Kidney glomerular epithelial cell (primary cell): Measurements from ENCODE around the gene DDX3X.
"Not testable (repeated sequence)": the region's sequence is repeated elsewhere in the genome, so short reads cannot be mapped to it uniquely, and the experiment has no call there.

Experiments used
- DNase-seq: peaks from one replicate; lab custom pipeline; 2025; lab: John Stamatoyannopoulos, UW

DDX3X gene

DNA sequence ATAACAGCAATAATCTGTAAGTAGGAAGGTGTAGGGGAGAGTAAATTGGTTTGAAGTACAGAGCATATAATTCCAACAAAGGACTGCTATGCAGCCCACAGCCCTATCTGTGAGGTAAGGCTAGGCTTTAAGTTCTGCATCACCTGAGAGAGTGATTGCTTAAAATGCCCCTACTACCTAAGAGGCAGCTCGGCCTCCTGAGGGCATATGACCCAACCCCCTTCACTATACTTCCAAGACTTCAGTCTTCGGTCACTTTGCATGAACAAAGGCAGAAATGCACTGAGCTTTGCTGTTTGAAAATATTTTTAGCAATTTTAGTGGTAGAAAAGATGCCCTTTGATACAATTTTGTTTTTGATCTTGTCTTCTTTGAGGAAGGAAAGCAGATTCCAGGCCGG, 4.9 kb upstream of the DDX3X start:
- DNase-seq = no peak

DNA sequence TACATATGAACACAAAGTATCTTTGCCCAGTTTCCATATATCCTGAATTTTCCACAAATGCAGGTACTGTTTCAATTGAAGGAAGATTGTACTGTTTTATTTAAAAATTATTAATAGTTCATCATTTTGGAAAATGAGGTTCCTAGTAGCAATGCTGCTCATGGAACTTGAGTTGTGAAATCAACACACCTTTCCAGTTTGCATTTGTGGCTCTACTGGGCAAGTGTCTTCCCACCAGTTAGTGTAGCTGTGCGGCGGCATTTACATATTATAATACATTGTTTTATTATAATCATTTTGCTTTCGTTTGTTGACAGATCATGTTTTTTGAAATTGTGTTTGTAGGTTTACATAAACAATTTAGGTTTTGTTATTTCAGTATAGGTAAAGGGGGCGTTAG, 2.0 kb upstream of the DDX3X start:
- DNase-seq = no peak

DNA sequence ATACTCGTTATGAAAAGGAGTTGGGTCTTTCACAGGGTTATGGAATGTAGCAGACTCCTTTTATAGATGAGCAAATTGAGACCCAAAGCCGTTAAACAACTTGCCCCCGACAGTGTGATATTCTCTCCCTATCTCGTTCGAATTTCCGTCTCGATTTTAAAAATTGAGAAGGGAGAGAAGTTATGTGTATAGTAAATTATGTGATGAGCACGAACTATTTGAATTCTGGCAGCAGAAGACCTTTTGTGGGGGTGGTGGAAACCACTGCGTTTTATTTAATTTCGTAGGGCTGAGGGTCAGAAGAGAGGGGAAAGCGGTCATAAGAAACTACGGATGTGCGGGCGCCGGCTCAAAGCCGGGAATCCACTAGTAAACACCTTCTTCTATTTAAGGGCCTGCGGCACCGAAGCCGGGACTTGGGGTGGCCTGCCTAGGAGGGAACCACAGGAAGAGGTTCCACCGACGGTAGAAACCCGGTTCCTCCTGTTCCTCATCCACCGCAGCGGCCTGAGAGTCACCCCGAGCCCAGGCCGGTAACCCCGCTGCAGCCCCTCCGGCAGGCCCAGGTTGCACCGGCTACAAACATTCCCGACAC, 1.5 kb upstream of the DDX3X start:
- no peak for DNase-seq

DNA sequence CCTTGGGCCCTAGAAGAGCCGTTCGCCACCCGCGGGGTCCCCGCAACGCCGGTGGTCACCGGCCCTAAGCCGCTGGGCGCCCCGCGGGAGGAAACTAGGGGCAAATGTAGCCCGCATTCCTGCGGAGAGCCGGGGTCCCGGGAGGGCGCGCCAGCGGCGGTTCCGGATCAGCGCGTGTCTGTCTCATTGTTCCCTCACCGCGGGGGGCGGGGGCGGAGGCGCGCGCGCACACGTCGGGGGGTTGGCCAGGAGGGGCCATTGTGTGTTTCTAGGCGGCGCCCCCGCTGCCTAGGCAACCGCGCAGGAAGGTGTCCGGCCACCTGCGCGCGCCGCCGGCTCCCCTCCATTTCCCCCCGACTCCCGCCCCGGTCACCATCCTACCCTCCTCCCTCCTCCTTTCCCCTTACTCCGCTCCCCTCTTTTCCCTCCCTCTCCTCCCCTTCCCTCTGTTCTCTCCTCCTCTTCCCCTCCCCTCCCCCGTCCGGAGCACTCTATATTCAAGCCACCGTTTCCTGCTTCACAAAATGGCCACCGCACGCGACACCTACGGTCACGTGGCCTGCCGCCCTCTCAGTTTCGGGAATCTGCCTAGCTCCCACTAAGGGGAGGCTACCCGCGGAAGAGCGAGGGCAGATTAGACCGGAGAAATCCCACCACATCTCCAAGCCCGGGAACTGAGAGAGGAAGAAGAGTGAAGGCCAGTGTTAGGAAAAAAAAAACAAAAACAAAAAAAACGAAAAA, 789 bp upstream of the DDX3X start:
- peak; percentile 63 for DNase-seq

DNA sequence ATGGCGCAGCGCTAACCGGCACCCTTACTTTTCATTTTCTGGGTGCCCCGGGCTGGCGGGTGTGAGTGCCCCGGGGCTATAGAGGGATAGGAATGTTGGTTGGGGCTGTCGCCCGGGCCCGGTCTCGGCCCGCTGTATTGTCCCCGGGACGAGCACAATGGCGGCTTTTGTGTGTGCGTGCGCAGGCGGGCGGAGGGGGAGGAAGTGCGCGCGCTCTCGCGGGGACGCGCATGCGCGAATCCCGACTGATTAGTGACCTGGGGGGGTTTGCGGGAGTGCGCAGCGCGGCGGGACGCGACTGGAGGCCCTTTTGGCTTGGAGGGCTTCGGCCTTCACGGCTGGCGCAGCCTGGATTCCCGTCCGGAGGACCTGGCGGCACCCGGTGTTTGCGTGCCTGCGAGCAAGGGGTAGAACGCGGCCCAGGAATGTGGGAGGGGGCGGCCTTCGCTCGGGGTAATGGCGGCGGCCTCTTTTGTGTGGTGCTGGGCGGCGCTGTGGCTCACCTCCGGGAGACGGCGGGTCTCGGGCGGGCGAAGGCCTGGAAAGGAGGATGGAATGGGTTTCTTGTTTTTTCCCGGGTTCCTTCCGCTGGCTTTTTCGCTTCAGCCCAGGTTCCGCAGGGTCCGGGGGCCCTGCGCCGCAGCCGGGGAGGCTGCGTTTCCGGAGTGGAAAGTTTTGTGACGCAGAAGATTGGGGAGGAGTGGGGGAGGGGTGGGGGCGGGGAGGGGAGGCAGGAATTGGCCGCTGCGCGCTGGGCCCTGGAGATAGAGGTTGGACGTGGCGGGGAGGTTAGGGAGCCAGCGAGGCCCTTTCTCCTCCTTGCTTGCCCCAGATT, 618 bp downstream of the DDX3X start:
- no peak for DNase-seq

DNA sequence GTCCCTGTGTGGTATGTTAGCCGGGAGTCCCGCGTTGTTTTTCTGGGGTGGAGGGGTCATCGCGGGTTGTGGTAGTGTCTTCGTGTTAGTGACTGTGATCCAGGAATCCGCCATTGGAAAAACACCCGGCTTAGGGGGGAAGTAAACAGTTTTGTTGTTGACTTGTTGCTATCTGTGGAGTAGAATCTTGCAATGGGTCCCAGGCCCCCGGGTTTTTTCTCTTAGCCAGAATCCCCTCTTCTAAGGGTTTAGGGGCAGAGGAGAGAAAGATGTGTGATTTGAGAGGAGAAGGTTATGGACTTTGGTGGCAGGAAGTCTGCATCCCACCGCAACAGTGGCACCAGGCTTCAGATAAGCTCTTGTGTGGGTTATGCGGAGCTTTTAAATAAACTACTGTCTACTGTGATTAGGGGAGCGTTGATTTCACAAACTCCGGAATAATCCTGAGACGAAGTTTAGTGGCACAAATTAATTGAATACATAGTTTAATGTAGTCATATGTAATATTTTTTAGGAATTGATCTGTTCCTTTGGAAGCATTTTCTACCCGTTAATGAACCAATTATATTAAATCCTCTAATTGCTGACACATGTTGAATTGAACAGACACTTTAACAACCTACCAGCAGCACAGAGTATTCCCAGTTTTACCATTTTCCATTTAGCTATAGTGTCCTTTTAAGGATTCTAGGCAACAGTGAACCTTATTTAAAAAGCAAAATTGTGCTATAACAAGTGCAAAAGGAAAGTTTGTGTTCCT, 1.4 kb downstream of the DDX3X start:
- DNase-seq = no peak

DNA sequence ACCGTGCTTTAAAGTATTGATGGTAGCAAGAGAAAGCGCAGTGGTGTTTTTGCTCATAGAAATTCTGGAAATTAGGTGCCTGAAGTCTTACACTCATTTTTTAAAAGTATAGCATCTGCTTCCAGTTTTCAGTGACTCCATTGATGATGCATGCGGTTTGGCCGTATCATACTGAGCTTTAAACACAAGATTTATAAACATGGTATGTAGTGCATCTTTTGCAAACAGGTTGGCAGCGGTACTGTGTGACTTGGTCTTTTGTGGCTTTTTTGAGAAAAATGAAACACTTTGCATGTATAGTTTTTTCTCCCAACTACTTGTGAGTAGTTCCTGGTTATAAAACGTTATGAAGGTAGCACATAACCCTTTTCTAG, 2.0 kb downstream of the DDX3X start:
- DNase-seq = no peak

DNA sequence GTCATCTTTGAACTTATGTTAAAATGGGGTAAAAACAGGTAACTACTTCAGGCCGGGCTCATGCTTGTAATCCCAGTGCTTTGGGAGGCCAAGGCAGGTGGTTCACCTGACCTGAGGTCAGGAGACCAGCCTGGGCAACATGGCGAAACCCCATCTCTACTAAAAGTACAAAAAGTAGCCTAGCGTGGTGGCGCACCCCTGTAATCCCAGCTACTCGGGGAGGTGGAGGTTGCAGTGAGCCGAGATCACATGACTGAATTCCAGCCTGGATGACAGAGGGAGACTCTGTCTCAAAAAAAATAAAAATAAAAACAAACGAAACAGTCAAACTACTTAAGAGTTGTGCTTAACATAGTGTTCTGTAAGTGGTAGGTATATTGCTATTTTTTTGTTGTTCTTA, 2.5 kb downstream of the DDX3X start:
- DNase-seq = no peak

DNA sequence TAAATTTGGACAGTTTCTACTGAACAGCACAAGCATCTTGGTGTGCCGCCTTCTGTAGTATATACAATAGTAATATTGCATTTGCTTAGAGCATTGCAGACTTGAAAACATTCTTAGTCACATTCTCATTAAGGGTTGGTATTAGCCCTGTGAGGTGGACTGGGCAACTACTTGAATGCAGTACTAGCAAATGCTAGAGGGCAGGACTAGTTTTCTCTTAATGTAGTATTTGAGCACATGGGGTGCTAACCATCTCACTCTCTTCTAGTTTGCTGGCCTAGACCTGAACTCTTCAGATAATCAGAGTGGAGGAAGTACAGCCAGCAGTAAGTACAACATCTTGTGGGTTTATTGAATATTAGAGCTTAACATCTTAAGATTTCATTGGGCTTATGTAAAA, 3.2 kb downstream of the DDX3X start:
- DNase-seq = no peak

DNA sequence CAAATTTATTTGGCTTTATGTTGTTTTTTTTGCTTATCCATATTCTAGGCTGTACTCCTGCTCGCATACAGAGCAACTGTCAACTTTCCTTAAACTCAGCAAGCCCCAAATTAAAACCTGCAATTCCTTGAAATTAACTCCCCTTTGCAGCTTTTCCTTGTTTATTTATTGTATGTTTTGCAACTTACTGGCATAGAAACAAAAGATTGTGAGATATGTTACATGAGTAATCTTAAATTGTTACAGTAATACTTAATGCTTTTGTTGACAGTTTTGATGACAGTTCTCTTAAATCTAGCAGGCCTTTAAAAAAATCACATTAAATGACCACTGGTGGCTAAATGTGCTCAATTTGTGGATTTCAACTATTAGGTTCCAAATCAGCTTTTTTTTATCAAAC, 4.5 kb downstream of the DDX3X start:
- DNase-seq = no peak

DNA sequence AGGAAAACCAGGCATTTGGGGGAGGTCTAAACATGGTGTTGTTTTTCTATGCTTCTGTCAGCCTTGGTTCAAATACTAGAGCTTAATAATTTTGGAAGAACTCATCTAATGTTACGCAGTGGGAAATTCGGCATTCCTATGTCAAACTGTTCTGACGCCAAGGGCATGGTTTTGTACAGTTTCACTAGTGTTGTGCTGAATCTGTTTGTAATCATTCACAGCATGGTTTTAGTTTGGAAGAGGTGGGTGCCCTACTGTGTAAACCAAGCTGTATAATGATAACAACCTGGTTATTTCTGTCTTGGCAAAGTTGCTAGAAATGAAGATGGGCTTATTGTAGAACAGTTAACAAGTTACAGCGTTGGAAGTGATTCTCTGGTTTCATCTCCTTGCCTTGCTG, 5.2 kb downstream of the DDX3X start:
- no peak for DNase-seq

DNA sequence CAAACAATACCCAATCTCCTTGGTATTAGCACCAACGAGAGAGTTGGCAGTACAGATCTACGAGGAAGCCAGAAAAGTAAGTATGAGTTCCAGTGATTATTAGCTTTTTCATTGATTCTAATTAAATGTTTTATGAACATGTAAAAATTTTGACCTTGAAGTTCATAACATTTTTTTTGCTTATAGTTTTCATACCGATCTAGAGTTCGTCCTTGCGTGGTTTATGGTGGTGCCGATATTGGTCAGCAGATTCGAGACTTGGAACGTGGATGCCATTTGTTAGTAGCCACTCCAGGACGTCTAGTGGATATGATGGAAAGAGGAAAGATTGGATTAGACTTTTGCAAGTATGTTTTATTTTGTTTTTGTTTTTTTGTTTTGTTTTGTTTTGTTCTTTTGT, 10.1 kb downstream of the DDX3X start:
- no peak for DNase-seq

DNA sequence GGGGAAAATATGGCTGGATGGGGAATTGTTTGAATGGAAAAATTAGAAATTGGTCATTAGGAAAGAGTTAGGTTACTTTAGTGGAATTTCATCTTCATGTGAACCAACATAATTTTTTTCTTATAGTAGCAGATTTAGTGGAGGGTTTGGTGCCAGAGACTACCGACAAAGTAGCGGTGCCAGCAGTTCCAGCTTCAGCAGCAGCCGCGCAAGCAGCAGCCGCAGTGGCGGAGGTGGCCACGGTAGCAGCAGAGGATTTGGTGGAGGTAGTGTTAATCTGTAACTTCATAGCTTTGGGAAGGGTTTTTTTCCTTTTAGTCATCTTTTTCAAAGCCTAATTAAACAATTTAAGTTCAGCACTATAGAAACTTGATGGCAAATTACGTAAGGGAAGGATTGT, 13.2 kb downstream of the DDX3X start:
- DNase-seq = no peak

DNA sequence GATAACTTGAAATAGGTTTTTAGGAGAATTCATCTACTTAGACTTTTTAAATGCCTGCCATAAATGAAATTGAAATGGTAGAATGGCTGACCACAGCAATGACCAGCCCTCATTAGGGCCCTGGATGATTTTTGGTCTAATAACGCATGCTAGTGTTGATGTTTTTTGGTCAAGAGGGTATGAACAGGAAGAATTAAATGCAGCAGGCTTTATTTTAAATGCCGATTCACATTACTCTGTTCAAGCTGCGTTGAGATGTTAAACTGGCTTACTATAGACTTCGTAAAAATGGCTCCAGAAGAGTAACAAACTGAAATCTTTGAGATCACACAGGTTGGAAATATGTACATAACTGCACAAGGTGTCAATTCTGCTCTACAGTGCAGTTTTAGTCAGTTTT, 14.6 kb downstream of the DDX3X start:
- DNase-seq = no peak

DNA sequence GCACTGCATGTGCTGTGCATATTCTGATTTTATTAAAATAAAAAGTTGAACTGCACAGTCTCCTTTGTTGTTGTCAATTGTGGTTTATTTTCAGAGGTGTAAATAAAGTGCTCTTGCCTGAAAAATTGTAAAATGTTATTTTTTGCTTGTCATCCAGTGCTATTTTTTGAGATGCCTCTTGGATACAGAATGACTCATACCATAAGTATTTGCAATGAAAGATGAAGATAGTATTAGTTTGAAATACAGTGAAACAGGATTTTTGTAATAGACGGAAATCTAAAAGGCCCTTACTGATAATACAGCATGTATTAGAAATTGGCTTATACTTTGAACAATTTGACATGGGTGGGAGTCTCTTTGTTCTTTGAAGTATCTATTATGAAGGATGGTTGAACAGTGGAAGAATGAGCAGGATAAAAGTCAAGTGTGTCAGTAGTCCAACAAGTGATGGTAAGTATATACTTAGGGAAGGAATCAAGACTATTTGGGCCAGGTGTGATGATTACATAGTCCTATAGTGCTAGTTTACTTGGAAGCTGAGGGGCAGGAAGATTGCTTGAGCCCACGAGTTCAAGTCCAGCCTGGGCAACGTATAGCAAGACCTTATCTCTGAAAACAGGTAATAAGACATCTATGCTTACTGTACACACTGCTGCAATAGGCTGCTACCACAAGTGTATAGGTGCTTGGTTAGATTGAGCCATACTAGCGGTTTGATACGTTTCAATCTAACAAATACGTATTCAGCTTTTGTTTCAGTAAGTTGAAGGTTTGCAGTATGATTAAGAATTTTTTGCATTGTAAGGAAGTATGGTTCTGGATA, 16.4 kb downstream of the DDX3X start:
- DNase-seq = no peak

DNA sequence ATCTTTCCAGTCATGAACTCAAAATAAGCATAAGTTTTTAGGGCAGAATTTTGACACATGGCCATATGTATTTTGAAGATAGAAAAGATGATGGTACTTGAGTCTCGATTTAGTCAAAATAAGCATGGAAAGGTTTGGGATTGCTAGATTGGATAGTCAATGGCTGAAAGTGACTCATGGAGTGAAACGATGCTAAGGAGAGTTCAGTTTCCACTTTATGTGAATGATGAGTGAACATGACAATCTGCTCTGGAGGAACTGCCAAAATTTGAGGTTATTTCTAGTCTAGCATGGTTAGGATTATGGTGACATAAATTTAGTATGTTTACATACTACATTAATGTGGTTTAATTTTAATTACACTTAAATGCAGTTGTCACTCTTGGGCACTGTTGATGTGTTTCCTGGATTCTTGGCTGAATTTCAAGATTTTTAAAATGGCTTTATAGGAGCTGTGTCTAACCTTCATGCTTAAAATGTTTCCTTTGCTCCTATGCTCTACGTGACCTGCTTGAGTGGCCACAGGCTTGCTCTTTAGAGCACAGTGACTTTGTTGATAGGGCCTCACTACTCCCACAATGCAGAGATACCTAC, 17.1 kb downstream of the DDX3X start:
- DNase-seq = no peak

DNA sequence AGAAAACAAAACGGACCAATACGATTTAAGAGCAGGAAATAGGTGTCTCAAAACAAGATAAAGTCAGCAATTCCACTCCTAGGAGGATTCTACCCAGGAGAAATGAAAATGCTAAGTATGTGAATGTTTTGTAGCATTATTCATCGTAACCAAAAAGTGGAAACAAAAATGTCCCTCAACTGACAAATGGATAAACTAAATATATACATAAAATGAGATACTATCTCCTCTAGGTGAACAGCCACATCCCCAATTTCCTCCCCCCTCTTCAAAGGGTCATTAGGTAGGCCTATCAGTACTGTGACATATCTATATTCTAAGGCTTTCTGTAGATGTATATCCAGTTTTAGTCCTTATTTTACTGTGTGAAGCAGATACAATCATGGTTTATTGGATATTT, 18.0 kb downstream of the DDX3X start:
- no peak for DNase-seq

DNA sequence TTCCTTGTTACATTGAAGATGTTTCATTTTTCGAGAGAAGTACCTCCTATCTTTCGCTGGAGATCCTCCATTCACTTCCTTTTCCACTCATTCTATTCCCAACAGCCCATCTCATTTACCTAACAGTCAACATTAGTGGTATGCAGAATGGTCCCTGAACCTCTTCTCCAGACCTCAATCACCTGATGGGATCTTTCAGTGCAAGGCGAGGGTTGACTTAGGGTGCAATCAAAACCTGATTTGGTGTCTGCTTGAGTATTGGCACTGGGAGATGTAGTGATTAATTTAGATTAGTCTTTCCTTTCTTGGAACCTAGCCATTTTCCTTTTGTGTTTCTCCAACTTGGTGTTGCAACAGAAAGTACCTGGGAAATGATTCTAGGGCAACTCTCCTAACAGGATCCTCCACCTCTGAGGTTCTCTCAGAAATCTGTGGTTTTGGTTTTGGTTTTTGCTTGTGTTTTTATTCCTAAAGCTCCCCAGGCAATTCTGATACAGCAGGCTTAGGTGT, 18.4 kb downstream of the DDX3X start:
- no peak for DNase-seq

DNA sequence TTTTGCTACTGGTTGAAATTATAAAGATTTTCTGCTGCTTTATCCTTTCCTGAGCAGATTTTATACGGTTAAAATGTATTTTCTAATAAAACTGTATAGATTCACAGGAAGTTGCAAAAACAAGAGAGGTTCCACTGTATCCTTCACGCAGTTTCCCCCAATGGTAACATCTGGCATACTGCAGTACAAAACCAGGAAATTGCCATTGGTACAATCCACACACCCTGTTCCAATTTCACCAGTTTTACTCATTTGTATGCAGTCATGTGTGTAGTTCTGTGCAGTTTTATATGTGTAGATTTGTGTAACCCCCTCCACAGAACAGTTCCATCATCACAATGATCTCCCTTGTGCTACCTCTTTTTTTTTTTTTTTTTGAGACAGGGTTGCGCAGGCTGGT, 20.0 kb downstream of the DDX3X start:
- no peak for DNase-seq

DNA sequence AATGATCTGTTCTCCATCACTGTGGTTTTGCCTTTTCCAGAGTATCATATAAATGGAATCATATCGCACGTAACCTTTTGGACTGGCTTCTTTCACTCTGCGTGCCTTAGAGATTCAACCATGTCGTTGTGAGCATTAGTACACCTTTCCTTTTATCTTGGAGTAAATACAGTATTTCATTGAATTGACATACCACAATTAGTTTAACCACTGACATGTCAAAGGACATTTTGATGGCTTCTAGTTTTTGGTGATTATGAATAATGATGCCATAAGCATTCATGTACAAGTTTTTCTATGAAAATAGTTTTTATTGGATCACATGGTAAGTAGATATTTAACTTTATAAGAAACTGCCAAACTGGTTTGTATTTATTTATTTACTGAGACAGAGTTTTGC, 35.2 kb downstream of the DDX3X start:
- no peak for DNase-seq

DNA sequence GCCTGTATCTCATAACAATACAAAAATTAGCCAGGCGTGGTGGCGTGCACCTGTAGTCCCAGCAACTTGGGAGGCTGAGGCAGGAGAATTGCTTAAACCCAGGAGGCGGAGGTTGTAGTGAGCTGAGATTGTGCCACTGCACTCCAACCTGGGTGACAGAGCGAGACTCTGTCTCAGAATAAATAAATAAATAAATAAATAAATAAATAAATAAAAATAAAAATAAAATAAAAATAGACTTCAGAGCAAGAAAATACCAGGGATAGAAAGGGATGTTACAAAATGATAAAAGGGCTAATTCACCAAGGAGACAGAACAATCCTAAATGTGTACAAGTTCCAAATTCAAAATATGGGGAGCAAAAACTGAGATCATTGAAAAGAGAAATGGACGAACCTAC, 37.6 kb downstream of the DDX3X start:
- DNase-seq = not testable (repeated sequence)
